ENCODE data around the gene SYT1. TPM values are rescaled to one million over a fixed set of nuclear protein-coding genes. Genes with fewer than 3 reads are reported as not detected.

The SYT1 gene
- polyA plus RNA-seq, 1 experiment, result 6.8 TPM

DNA sequence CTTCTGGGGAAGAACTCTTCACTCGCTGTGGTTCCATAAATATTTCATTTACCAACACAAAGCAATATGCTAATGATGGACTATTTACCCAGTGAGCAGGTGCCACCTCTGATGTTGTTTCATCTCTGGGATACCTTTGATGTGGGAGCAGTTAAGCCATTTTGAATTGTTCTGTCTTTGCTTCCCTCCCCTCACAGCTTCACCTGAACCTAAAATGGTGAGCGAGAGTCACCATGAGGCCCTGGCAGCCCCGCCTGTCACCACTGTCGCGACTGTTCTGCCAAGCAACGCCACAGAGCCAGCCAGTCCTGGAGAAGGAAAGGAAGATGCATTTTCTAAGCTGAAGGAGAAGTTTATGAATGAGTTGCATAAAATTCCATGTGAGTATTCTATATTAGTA is 352.7 kb downstream of the SYT1 start:
- TF ChIP-seq, protein P1, sequence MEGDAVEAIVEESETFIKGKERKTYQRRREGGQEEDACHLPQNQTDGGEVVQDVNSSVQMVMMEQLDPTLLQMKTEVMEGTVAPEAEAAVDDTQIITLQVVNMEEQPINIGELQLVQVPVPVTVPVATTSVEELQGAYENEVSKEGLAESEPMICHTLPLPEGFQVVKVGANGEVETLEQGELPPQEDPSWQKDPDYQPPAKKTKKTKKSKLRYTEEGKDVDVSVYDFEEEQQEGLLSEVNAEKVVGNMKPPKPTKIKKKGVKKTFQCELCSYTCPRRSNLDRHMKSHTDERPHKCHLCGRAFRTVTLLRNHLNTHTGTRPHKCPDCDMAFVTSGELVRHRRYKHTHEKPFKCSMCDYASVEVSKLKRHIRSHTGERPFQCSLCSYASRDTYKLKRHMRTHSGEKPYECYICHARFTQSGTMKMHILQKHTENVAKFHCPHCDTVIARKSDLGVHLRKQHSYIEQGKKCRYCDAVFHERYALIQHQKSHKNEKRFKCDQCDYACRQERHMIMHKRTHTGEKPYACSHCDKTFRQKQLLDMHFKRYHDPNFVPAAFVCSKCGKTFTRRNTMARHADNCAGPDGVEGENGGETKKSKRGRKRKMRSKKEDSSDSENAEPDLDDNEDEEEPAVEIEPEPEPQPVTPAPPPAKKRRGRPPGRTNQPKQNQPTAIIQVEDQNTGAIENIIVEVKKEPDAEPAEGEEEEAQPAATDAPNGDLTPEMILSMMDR (IDR thresholded peaks at IDR 0.05; ENCODE audit: low read depth, low read length), result no peak
- CTCF ChIA-PET, result no interaction called here
- H3K9me3 ChIP-seq (ENCODE audit: control insufficient read depth, insufficient read depth, low read length), result no peaks in the 10 kb centered on the region
- POLR2A ChIA-PET, result no interaction called here
- no peak overlapping the region for H3K27ac ChIP-seq (ENCODE audit: low read depth, low read length)
- H3K4me3 ChIP-seq (ENCODE audit: low read depth, low read length), result no peak overlapping the region
- DNase-seq (ENCODE audit: low read depth, low spot score), result no peak
- no peaks in the 10 kb centered on the region for H3K27me3 ChIP-seq (ENCODE audit: control insufficient read depth, insufficient read depth, low read length)

DNA sequence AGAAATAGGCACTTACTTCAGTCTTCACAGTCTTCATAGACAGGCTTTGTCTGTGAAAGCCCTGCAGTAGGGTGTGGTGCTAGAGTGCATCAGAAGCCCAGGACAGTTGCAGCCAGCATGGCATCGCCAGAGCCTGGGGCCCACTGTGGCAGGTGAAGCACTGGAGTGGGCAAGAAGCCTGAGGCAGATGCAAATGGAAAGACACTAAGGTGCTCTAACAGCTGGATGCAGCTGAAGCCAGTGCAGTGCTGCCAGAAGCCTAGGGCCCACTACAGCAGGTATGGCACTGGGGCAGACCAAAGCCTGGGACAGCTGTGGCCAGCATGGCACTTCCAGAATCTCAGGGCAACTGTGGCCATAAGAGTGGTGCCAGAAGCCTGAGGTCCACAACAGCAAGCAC is 358.6 kb downstream of the SYT1 start:
- DNase-seq (ENCODE audit: low read depth, low spot score), result no peak
- TF ChIP-seq, protein P1 (IDR thresholded peaks at IDR 0.05; ENCODE audit: low read depth, low read length), result no peak
- ChIA-PET CTCF (no interaction called here), POLR2A (no interaction called here)
- H3K9me3 ChIP-seq (ENCODE audit: control insufficient read depth, insufficient read depth, low read length), result peaks cover 6% of the 10 kb centered on the region; the same call in 1 of the 2 replicates
- H3K4me3 ChIP-seq (ENCODE audit: low read depth, low read length), result no peak overlapping the region
- H3K27ac ChIP-seq (ENCODE audit: low read depth, low read length), result no peak overlapping the region
- no peaks in the 10 kb centered on the region for H3K27me3 ChIP-seq (ENCODE audit: control insufficient read depth, insufficient read depth, low read length)

DNA sequence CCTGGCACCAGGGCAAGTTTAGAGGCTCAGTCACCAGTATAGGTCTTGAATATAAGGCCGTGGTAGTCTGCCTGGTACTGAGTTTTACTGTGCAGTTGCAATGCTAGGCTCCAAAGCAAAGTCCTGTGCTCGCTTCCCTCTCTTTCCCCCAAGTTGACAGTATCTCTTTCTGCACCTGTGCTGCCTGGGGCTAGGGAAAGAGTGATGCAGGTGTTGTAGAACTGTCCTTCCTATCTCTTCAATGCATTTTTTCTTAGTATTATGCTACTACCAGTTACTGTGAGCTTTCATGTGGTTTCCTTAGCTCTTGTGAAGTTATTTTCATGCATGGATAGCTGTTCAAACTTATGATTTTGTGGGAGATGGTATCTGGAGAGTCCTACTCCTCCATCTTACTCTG is 359.2 kb downstream of the SYT1 start:
- ChIA-PET POLR2A (no interaction called here), CTCF (no interaction called here)
- Histone ChIP-seq H3K4me3 (ENCODE audit: low read depth, low read length) (no peak overlapping the region), H3K9me3 (ENCODE audit: control insufficient read depth, insufficient read depth, low read length) (peaks cover 6% of the 10 kb centered on the region; the same call in 1 of the 2 replicates), H3K27me3 (ENCODE audit: control insufficient read depth, insufficient read depth, low read length) (no peaks in the 10 kb centered on the region), H3K27ac (ENCODE audit: low read depth, low read length) (no peak overlapping the region)
- no peak for DNase-seq (ENCODE audit: low read depth, low spot score)
- TF ChIP-seq, protein P1 (IDR thresholded peaks at IDR 0.05; ENCODE audit: low read depth, low read length), result no peak

DNA sequence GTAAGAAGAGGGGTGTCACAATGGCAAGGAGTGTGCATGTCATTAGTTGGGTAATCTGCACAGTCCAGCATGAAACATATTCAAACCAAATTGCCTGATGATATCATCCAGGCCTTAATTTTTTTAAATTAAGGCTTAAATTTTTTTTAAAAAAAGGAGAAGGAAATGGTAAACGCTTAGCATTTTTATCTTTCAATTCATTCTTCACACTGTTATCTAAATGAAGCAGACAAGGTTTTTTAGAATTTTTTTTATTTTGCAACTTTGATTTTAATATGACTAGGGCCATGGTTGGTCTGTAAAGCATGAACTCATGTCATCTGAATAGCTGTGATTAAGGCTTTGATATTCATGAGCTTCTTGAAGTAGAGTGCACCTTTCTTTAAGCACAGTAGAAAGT is 362.5 kb downstream of the SYT1 start:
- no peaks in the 10 kb centered on the region for H3K27me3 ChIP-seq (ENCODE audit: control insufficient read depth, insufficient read depth, low read length)
- peaks cover 6% of the 10 kb centered on the region; the same call in 1 of the 2 replicates for H3K9me3 ChIP-seq (ENCODE audit: control insufficient read depth, insufficient read depth, low read length)
- ChIA-PET POLR2A (no interaction called here), CTCF (no interaction called here)
- no peak overlapping the region for H3K4me3 ChIP-seq (ENCODE audit: low read depth, low read length)
- DNase-seq (ENCODE audit: low read depth, low spot score), result no peak
- TF ChIP-seq, protein P1 (IDR thresholded peaks at IDR 0.05; ENCODE audit: low read depth, low read length), result no peak
- H3K27ac ChIP-seq (ENCODE audit: low read depth, low read length), result no peak overlapping the region

DNA sequence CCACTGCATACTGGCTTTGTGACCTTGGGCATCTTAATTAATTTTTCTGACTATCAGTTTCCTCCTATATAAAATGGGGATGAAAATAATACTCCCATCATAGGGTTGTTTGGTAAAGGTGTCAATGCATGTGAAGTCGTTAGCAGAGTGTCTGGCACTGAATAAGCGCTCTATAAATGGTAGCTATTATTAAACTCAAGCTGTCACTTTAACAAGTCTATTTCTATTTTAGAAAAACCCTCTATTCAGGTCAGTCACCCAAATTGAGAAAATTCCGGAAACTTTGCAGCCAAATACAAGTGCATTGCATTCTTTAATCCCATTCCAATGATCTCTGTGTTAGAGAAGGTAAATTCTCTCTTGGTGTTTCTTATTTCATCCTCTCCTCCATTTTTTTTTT is 363.1 kb downstream of the SYT1 start:
- no peak for DNase-seq (ENCODE audit: low read depth, low spot score)
- no peak overlapping the region for H3K27ac ChIP-seq (ENCODE audit: low read depth, low read length)
- TF ChIP-seq, protein P1 (IDR thresholded peaks at IDR 0.05; ENCODE audit: low read depth, low read length), result no peak
- ChIA-PET POLR2A (no interaction called here), CTCF (no interaction called here)
- peaks cover 6% of the 10 kb centered on the region; the same call in 1 of the 2 replicates for H3K9me3 ChIP-seq (ENCODE audit: control insufficient read depth, insufficient read depth, low read length)
- no peaks in the 10 kb centered on the region for H3K27me3 ChIP-seq (ENCODE audit: control insufficient read depth, insufficient read depth, low read length)
- H3K4me3 ChIP-seq (ENCODE audit: low read depth, low read length), result no peak overlapping the region
